HL-60 (cell line): ENCODE results near the gene RPS3.

Experiments used
- CTCF ChIP-seq: IDR thresholded peaks from one replicate; pipeline ENCODE4 v1.5.1; 2011; ENCODE audit warnings: low read length, control low read depth, inconsistent platforms; ENCODE audit not compliant: insufficient read depth
- GABPA ChIP-seq: IDR thresholded peaks from 2 replicates; pipeline ENCODE4 v1.6.1; 2012; ENCODE audit warnings: low read depth
- POLR2AphosphoS5 ChIP-seq: IDR thresholded peaks from 2 replicates; pipeline ENCODE4 v1.6.1; 2012; ENCODE audit warnings: low read depth
- SPI1 ChIP-seq: IDR thresholded peaks from 2 replicates; pipeline ENCODE4 v1.6.1; 2012; ENCODE audit warnings: low read depth, mild to moderate bottlenecking, borderline replicate concordance
- TF ChIP-seq, protein P1 (sequence below): IDR thresholded peaks from 2 replicates; pipeline ENCODE4 v1.6.1; 2012; ENCODE audit warnings: low read depth; ENCODE audit not compliant: insufficient replicate concordance

- TF ChIP-seq, protein P1, sequence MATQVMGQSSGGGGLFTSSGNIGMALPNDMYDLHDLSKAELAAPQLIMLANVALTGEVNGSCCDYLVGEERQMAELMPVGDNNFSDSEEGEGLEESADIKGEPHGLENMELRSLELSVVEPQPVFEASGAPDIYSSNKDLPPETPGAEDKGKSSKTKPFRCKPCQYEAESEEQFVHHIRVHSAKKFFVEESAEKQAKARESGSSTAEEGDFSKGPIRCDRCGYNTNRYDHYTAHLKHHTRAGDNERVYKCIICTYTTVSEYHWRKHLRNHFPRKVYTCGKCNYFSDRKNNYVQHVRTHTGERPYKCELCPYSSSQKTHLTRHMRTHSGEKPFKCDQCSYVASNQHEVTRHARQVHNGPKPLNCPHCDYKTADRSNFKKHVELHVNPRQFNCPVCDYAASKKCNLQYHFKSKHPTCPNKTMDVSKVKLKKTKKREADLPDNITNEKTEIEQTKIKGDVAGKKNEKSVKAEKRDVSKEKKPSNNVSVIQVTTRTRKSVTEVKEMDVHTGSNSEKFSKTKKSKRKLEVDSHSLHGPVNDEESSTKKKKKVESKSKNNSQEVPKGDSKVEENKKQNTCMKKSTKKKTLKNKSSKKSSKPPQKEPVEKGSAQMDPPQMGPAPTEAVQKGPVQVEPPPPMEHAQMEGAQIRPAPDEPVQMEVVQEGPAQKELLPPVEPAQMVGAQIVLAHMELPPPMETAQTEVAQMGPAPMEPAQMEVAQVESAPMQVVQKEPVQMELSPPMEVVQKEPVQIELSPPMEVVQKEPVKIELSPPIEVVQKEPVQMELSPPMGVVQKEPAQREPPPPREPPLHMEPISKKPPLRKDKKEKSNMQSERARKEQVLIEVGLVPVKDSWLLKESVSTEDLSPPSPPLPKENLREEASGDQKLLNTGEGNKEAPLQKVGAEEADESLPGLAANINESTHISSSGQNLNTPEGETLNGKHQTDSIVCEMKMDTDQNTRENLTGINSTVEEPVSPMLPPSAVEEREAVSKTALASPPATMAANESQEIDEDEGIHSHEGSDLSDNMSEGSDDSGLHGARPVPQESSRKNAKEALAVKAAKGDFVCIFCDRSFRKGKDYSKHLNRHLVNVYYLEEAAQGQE: no peak
- no peak for TF ChIP-seq CTCF
- TF ChIP-seq GABPA: no peak
- TF ChIP-seq POLR2AphosphoS5: no peak
- no peak for TF ChIP-seq SPI1
Observed at GRCh38 chr11:75442161-75442885, 43.0 kb downstream of the RPS3 start.
